Muscle of arm (tissue), 12 donors: Measurements from ENCODE around the gene RNF187. TPM values are rescaled to one million over a fixed set of nuclear protein-coding genes. Genes with fewer than 3 reads are reported as not detected.

Source experiments
- DNase-seq: peaks from one replicate; pipeline ENCODE4 v3.0.0-alpha.2; 2013
- polyA plus RNA-seq, 12 donors: library from polyadenylated mRNA; unstranded; fragments of 120-200 nt; gene quantifications; one replicate each; pipeline ENCODE4 v1.2.1, GENCODE V29; 2013; ENCODE audit not compliant: insufficient read length in 12 of 12

RNF187 gene
- polyA plus RNA-seq, 12 donors = 34.2 to 61.0 (median 50.7) TPM; not detected in 1

DNA sequence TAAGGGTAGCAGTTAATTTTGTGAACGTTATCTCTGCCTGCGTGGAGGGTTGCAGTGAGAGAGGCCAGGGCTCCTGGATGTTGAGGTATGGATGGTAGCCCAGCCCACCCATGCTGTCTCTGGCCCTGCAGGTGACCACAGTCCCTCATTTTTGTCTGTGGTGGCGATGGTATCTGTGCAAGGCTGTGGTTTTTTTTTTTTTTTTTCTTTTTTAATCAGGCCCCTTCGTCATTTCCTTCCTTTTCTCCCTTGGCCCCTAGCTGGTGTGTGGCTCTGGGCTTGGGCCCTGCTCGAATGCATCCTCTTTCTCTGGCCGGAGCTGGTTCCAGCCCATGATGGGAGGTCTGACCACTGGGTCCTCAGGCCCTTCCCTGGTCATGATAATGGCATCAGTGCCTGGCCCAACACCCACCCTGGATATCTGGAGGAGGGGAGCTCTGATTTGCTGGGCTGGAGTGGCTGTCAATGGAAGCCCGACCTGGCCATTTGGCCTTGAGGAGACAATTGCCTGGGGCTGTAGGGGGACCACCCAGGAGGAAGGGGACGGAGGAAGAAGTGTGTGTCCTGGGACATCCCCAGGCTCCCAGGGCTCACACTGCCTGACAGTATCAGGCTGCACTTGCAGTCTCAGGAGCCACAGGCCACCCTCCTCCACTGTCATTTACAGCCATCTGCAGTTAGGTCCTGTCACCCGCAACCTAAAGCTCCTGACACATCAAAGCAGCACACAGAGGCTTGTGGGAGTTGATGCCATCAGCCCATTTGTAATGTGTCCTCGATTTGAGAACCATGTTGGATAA, 8.1 kb upstream of the RNF187 start:
- DNase-seq = no peak

DNA sequence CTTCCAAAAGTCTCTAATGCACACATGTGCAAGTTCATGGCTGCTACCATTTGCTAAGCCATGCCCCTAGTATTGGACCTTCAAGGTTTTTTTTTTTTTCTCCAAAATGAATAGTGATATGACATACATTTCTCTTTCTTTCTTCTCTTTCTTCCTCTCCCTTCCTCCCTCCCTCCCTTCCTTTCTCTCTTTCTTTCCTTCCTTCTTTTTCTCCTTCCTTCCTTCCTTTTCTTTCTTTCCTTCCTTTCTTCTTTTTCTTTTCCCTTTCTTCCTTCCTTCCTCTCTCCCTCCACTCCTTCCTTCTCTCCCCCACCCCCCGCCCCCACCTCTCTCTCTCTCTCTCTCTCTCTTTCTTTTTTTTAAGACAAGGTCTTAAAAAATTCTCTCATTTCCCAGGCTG, 3.4 kb upstream of the RNF187 start:
- no peak for DNase-seq

GRCh38 chr1:228486596-228487335, 416 bp upstream of the RNF187 start:
- peak; percentile 91 for DNase-seq

- DNase-seq = no peak
Measured at GRCh38 chr1:228488125-228488817, 1.1 kb downstream of the RNF187 start.

DNA sequence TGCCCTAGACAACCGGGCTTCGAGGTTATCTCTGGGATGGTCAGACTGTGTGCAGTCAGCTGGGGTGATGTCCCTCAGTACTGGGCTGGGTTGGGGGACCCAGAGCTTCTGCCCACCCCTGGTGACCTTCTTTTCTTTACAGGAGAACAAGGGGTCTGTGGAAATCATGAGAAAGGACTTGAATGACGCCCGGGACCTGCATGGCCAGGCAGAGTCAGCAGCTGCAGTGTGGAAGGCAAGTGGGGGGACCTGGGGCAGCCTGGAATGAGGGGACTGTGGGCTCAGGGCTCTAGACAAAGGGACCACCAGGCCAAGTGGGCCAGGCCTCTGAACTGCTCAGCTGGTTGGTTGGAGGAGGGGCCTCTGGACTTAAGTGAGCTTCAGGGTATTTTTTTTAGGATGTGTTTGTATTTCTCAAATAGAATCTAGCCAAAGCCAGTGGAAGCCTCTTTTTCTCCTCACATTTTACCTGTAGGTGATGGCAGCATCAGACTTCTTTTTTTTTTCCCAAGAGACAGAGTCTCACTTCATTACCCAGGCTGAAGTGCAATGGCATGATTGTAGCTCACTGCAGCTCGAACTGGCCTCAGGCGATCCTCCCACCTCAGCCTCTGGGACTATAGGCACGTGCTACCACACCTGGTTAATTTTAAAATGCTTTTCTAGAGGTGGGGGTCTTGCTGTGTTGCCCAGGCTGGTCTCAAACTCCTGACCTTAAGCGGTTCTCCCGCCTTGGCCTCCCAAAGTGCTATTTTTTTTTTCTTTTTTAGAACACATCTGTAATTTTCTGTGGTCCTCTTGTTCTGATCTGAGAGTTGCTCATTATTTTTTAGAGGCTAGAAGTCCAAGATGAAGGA, 1.9 kb downstream of the RNF187 start:
- no peak for DNase-seq

DNA sequence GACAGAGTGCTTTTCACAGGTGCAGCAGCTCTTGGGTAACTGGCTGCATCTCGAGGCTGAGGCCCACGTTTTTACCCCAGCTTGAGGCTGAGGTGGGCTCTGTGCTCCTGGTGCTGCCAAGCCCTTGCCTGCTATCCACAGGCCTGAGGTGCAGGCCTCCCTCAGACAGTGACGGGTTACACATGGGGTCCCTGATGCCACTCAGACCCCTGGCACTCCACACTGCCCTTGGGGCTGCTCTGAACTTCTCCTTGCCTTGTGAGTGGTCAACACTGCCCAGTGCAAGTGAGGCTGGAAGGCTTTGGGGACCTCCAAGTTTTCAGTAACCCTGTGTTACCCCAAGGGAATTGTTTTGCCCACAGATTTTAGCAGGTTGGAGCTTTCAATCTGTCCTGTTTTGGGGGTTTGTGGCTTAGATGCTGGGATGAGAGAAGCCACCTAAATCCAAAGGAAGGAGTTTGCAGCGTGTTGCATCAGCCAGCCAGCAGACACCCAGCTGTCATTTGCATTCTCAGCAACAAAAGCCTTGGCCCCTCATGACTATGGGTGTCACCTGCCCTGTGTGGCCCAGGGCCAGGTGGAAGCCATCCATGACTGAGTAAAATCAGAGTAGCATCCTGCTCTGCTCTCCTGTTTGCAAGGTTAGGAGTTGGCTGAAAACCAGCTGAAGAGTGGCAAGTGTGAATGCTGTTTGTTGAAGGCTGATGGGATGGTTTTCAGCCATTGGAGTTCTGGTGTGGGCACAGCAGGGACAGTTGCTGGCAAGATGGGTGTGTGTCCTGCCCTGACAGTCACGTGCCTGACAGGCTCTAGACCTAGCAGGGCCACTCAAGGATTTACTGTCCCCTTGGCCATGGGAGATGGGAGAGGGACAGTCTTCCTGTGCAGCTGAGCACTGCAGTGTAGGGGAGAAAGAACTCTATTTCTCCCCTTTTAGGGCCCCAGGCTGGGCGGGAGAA, 3.2 kb downstream of the RNF187 start:
- DNase-seq = no peak

- DNase-seq = no peak
Measured at GRCh38 chr1:228493141-228494043, 6.2 kb downstream of the RNF187 start.

GRCh38 chr1:228494044-228494353, 6.8 kb downstream of the RNF187 start:
- DNase-seq = no peak

GRCh38 chr1:228494391-228494790, 7.2 kb downstream of the RNF187 start:
- no peak for DNase-seq

DNA sequence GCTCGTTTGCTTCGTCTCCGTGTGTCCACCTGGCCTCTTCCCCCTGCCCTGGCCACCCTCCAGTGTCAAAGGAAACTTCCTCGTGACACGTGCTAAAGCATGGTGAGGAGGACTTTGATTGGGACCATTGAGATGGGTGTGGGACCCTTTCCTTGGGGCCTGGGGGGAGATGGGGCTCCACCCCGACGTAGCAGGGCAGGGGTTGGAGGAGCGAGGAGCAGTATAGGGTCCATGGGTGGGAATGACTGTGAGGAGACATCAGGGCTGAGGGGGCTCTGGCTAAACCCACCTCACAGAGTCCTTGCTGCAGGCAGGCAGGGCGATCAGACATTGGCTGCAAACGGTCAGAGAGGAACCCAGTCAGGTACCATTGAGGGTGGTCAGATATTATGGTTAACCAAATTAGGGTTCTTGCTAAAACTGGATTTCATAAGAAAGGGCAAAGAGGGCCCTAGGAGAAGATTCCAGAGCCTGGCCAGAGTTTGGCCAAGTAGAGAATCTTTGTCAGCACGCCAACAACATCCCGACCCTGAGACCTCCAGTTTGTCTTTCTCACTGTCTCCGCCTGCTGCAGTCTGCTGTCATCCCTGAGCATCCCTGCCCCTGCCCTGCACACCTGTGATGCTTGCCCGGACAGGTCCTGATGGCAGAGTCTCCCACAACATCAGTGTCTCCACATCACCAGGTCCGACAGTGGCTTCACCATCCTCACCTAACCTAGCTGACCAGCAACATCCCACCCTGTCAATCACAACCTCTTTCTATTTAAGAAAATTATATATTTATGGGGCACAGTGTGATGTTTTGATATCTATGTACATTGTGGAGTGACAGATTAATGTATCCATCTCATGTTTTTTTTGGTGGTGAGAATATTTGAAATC, 8.0 kb downstream of the RNF187 start:
- DNase-seq = no peak

- DNase-seq = no peak
Measured at GRCh38 chr1:228496084-228496483, 8.9 kb downstream of the RNF187 start.

GRCh38 chr1:228496494-228496893, 9.3 kb downstream of the RNF187 start:
- DNase-seq = no peak

DNA sequence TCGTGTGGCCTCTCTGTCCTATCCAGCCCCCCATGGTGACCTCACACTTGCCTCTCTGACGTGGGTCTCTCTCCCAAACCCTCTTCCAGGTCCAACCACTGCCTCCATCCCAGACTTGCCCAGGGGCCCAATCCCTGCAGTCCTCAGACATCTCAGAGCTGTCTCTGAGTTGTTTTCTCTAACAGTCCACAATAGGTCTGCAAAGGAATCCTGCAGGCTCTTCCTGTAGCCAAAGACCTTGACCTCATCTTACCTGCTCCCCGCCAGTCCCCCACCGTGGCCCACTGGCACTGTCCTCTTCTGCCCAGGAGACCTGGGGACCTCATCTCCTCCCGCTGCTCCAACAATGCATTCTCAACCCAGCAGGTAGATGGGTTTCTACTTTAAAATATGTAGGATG, 10.0 kb downstream of the RNF187 start:
- no peak for DNase-seq

GRCh38 chr1:228497817-228498216, 10.6 kb downstream of the RNF187 start:
- DNase-seq = no peak

DNA sequence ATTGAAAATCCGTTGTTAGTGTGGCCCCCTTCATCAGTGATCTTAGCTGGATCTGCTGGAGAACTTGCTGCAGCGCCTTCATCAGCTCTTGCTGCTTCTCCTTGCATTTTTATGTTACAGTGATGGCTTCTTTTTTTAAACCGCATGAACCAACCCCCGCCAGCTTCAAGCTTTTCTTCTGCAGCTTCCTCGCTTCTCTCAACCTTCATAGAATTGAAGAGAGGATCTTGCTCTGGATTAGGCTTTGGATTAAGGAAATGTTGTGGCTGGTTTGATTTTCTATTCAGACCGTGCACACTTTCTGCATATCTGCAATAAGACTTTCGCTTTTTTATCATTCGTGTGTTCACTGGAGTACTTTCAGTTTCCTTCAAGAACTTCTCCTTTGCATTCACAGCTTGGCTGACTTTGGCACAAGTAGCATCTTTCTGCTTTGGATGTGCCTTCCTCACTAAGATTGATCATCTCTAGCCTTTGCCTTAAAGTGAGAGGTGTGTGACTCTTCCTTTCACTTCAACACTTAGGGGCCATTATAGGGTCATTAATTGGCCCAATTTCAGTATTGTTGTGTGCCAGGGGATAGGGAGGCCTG, 13.1 kb downstream of the RNF187 start:
- DNase-seq = no peak

DNA sequence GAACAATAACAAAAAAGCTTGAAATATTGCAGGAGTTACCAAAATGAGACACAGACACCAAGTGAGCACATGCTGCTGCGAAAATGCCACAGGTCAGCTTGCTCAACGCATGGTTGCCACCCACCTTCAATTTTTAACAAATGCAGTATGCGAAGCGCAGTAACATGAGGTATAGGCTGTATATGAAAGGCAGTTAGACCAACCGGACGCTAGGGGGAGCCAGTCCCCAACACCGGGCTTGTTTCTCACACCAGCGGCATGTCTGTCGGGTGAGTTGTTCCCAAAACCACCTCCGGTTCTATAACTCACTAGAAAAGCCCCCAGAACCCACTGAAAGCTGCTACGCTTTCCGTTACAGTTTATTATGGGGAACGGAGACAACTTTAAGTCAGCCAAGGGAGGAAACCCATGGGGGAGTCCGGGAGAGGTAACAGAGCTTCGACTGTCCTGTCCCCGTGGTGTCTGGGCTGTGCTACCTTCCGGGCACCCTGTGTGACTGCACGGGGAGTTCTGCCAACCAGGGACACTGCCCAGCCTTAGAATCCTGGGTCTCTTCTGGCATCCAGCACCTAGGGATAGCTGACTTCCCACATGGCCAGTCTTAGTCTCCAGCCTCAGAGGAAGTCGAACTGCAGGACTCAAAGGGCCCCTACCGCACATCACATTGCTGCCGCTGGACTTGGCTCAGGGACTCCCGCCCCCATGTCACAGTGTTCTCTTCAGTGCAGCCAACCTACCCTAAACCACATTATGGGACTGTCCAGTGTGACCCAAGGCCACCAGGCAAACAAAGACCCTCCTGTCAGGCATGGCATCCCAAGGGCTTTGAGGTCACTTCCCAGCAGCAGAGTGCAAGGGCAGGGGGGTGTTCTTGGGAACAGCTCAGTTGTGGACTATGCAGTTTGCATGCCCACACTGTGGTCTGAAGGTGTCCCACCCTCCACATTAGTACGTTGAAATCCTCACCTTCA, 14.0 kb downstream of the RNF187 start:
- DNase-seq = peak; percentile 85

GRCh38 chr1:228502522-228502921, 15.3 kb downstream of the RNF187 start:
- DNase-seq = no peak
